Measurements from ENCODE around the gene DPP6. TPM values are rescaled to one million over a fixed set of nuclear protein-coding genes. Genes with fewer than 3 reads are reported as not detected.

DPP6 gene
- total and polyA plus RNA-seq, 9 of the 15 experiments (the other 6 are each of a cell fraction or from before 2014, with no cell fraction given) = not detected

DNA sequence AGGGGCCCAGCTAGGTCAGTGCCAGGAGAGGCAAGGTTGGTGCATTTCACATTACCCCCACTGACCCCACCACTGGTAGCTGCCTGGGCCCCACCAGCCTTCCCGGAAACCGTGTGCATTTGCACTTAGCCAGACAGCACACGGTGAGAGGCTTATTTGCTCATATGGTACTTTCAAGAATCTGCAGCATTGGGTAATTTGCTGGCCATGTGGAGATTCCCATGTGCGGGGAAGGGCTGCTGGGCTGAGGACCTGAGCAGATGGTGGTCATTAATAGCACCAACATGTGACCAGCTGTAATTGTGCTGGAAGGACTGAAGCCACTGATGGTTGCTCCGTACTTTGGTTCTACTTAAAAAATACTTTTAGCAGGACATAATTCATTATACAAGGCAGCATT lies 323.8 kb downstream of the DPP6 start (continued):
- TF ChIP-seq, protein P1, sequence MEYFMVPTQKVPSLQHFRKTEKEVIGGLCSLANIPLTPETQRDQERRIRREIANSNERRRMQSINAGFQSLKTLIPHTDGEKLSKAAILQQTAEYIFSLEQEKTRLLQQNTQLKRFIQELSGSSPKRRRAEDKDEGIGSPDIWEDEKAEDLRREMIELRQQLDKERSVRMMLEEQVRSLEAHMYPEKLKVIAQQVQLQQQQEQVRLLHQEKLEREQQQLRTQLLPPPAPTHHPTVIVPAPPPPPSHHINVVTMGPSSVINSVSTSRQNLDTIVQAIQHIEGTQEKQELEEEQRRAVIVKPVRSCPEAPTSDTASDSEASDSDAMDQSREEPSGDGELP (CRISPR knock-in tag; IDR thresholded peaks at IDR 0.05; ENCODE audit: borderline replicate concordance) = no peak
- TF ChIP-seq, protein P2, sequence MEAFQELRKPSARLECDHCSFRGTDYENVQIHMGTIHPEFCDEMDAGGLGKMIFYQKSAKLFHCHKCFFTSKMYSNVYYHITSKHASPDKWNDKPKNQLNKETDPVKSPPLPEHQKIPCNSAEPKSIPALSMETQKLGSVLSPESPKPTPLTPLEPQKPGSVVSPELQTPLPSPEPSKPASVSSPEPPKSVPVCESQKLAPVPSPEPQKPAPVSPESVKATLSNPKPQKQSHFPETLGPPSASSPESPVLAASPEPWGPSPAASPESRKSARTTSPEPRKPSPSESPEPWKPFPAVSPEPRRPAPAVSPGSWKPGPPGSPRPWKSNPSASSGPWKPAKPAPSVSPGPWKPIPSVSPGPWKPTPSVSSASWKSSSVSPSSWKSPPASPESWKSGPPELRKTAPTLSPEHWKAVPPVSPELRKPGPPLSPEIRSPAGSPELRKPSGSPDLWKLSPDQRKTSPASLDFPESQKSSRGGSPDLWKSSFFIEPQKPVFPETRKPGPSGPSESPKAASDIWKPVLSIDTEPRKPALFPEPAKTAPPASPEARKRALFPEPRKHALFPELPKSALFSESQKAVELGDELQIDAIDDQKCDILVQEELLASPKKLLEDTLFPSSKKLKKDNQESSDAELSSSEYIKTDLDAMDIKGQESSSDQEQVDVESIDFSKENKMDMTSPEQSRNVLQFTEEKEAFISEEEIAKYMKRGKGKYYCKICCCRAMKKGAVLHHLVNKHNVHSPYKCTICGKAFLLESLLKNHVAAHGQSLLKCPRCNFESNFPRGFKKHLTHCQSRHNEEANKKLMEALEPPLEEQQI (IDR thresholded peaks at IDR 0.05) = no peak
- TF ChIP-seq, protein P3, sequence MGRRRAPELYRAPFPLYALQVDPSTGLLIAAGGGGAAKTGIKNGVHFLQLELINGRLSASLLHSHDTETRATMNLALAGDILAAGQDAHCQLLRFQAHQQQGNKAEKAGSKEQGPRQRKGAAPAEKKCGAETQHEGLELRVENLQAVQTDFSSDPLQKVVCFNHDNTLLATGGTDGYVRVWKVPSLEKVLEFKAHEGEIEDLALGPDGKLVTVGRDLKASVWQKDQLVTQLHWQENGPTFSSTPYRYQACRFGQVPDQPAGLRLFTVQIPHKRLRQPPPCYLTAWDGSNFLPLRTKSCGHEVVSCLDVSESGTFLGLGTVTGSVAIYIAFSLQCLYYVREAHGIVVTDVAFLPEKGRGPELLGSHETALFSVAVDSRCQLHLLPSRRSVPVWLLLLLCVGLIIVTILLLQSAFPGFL (CRISPR knock-in tag; IDR thresholded peaks at IDR 0.05) = no peak
- no peak for TF ChIP-seq ZNF76 (CRISPR knock-in tag; IDR thresholded peaks at IDR 0.05; ENCODE audit: borderline replicate concordance)

DNA sequence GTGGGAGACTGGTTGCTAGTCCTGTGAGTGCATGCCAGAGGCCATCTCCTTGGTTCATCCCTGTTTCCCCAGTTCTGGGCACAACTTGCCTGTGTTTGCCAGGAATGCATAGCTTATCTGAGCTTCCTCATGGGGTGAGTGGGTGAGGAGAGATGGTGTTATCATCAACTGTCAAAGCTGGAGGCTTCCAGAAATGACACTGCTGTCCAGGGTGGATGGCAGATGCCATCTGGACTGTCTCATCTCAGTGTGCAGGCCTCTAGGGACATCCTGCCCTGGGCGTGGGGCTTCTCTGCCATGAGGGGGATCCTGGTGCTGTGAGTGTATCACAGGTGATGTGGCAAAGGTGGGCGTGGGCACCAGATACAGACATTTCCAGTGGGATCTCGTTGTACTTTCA lies 328.6 kb downstream of the DPP6 start:
- Histone ChIP-seq H3K9me1 (ENCODE audit: control insufficient read depth, insufficient read depth, low read length) (no peaks in the 10 kb centered on the region), H3K4me2 (ENCODE audit: insufficient read depth, low read length) (no peak overlapping the region), H3K9ac (ENCODE audit: insufficient read depth in 1 of 2, low read depth in 2 of 2, low read length in 2 of 2) (no peak overlapping the region), H3K27ac (ENCODE audit: extremely low read depth, low read depth, low read length) (no peak overlapping the region), H3K36me3 (ENCODE audit: control insufficient read depth, insufficient read depth, low read length) (no peaks in the 10 kb centered on the region), H3K4me1 (replicated peaks in 1 of 2; ENCODE audit: control insufficient read depth in 2 of 2, insufficient read depth in 2 of 2, low read length in 2 of 2) (no peaks in the 10 kb centered on the region), H3K27me3 (ENCODE audit: control insufficient read depth in 2 of 2, insufficient read depth in 2 of 2, low read length in 2 of 2) (peaks cover 7 to 15% of the 10 kb centered on the region in 2 experiments; a peak in 4 of 5 replicates), H3K9me3 (replicated peaks; ENCODE audit: control insufficient read depth, insufficient read depth, low read depth, low read length) (no peaks in the 10 kb centered on the region), H3K4me3 (no peak overlapping the region), H4K20me1 (replicated peaks; ENCODE audit: control insufficient read depth, insufficient read depth, low read length) (peaks cover 10% of the 10 kb centered on the region; the same call in 1 of the 2 replicates), H3K79me2 (ENCODE audit: control insufficient read depth, insufficient read depth, low read length) (no peaks in the 10 kb centered on the region), H2AFZ (ENCODE audit: low read depth, low read length) (no peak overlapping the region)
- POLR2A ChIA-PET = no interaction called here
- ATAC-seq = no peak
- 0% methylated on average over 3 of the region's 3 CpGs for WGBS (ENCODE audit: insufficient coverage, low coverage, missing lambda C conversion rate)
- CTCF ChIA-PET (ENCODE audit: low intra/inter-chr PET ratio) = no interaction called here
- in situ Hi-C loops (cut with MboI) = no loop called here
- no peak for FAIRE-seq
- no TSS peak for BruUV-seq (replicated peaks)
- intact Hi-C loops (cut with micrococcal nuclease) = no loop called here
- TF ChIP-seq ZNF408 (CRISPR knock-in tag; IDR thresholded peaks at IDR 0.05; ENCODE audit: low read depth) (no peak), ZNF717 (CRISPR knock-in tag; IDR thresholded peaks at IDR 0.05) (no peak), ZNF23 (CRISPR knock-in tag; IDR thresholded peaks at IDR 0.05) (no peak), ATF7 (IDR thresholded peaks at IDR 0.05) (no peak), ZSCAN32 (CRISPR knock-in tag; IDR thresholded peaks at IDR 0.05) (no peak), RBM39 (optimal IDR thresholded peaks at IDR 0.05; ENCODE audit: low read depth, low read length) (no peak), ZNF239 (CRISPR knock-in tag; IDR thresholded peaks at IDR 0.05) (no peak), ASH1L (IDR thresholded peaks at IDR 0.05; ENCODE audit: borderline replicate concordance, low read depth, partially characterized antibody) (no peak)
- no peak for DNase-seq (ENCODE audit: extremely low read depth in 1 of 4, low spot score in 3 of 4)
